Measurements from ENCODE around the gene LYST. TPM values are rescaled to one million over a fixed set of nuclear protein-coding genes. Genes with fewer than 3 reads are reported as not detected.

LYST gene
- polyA plus RNA-seq, 1 experiment: 6.5 TPM

GRCh38 chr1:235874261-235874660 lies 7.6 kb upstream of the LYST start:
- H3K27ac ChIP-seq (ENCODE audit: low read depth, low read length): no peak overlapping the region
- no peak for DNase-seq (ENCODE audit: low read depth, low spot score)
- CTCF ChIA-PET: interaction anchor here (1.9 kb wide), 1 partner anchor 98 kb away, joined by 7 read pairs; no protein-coding TSS in a partner anchor
- POLR2A ChIA-PET: no interaction called here
- H3K9me3 ChIP-seq (ENCODE audit: control insufficient read depth, insufficient read depth, low read length): no peaks in the 10 kb centered on the region
- no peak overlapping the region for H3K4me3 ChIP-seq (ENCODE audit: low read depth, low read length)
- TF ChIP-seq, protein P1, sequence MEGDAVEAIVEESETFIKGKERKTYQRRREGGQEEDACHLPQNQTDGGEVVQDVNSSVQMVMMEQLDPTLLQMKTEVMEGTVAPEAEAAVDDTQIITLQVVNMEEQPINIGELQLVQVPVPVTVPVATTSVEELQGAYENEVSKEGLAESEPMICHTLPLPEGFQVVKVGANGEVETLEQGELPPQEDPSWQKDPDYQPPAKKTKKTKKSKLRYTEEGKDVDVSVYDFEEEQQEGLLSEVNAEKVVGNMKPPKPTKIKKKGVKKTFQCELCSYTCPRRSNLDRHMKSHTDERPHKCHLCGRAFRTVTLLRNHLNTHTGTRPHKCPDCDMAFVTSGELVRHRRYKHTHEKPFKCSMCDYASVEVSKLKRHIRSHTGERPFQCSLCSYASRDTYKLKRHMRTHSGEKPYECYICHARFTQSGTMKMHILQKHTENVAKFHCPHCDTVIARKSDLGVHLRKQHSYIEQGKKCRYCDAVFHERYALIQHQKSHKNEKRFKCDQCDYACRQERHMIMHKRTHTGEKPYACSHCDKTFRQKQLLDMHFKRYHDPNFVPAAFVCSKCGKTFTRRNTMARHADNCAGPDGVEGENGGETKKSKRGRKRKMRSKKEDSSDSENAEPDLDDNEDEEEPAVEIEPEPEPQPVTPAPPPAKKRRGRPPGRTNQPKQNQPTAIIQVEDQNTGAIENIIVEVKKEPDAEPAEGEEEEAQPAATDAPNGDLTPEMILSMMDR (IDR thresholded peaks at IDR 0.05; ENCODE audit: low read depth, low read length): no peak
- H3K27me3 ChIP-seq (ENCODE audit: control insufficient read depth, insufficient read depth, low read length): no peaks in the 10 kb centered on the region

- ChIA-PET POLR2A (no interaction called here), CTCF (no interaction called here)
- no peak overlapping the region for H3K27ac ChIP-seq (ENCODE audit: low read depth, low read length)
- DNase-seq (ENCODE audit: low read depth, low spot score): no peak
- no peaks in the 10 kb centered on the region for H3K27me3 ChIP-seq (ENCODE audit: control insufficient read depth, insufficient read depth, low read length)
- H3K4me3 ChIP-seq (ENCODE audit: low read depth, low read length): no peak overlapping the region
- H3K9me3 ChIP-seq (ENCODE audit: control insufficient read depth, insufficient read depth, low read length): no peaks in the 10 kb centered on the region
- TF ChIP-seq, protein P1 (IDR thresholded peaks at IDR 0.05; ENCODE audit: low read depth, low read length): no peak
Measured at GRCh38 chr1:235873571-235873970, 6.9 kb upstream of the LYST start.

GRCh38 chr1:235873045-235873444 lies 6.3 kb upstream of the LYST start:
- CTCF ChIA-PET: no interaction called here
- H3K4me3 ChIP-seq (ENCODE audit: low read depth, low read length): no peak overlapping the region
- TF ChIP-seq, protein P1 (IDR thresholded peaks at IDR 0.05; ENCODE audit: low read depth, low read length): no peak

GRCh38 chr1:235872270-235872669 lies 5.6 kb upstream of the LYST start:
- TF ChIP-seq, protein P1 (IDR thresholded peaks at IDR 0.05; ENCODE audit: low read depth, low read length): no peak
- H3K9me3 ChIP-seq (ENCODE audit: control insufficient read depth, insufficient read depth, low read length): no peaks in the 10 kb centered on the region
- DNase-seq (ENCODE audit: low read depth, low spot score): no peak
- H3K4me3 ChIP-seq (ENCODE audit: low read depth, low read length): no peak overlapping the region
- ChIA-PET POLR2A (no interaction called here), CTCF (no interaction called here)
- no peak overlapping the region for H3K27ac ChIP-seq (ENCODE audit: low read depth, low read length)
- no peaks in the 10 kb centered on the region for H3K27me3 ChIP-seq (ENCODE audit: control insufficient read depth, insufficient read depth, low read length)

More at GRCh38 chr1:235873045-235873444, 6.3 kb upstream of the LYST start:
- DNase-seq (ENCODE audit: low read depth, low spot score): no peak
- POLR2A ChIA-PET: no interaction called here
- no peaks in the 10 kb centered on the region for H3K9me3 ChIP-seq (ENCODE audit: control insufficient read depth, insufficient read depth, low read length)
- H3K27ac ChIP-seq (ENCODE audit: low read depth, low read length): no peak overlapping the region
- no peaks in the 10 kb centered on the region for H3K27me3 ChIP-seq (ENCODE audit: control insufficient read depth, insufficient read depth, low read length)

GRCh38 chr1:235867903-235868469 lies 1.3 kb upstream of the LYST start:
- no peak for DNase-seq (ENCODE audit: low read depth, low spot score)
- no peaks in the 10 kb centered on the region for H3K27me3 ChIP-seq (ENCODE audit: control insufficient read depth, insufficient read depth, low read length)
- no peaks in the 10 kb centered on the region; the same call in 1 of the 2 replicates for H3K9me3 ChIP-seq (ENCODE audit: control insufficient read depth, insufficient read depth, low read length)
- TF ChIP-seq, protein P1 (IDR thresholded peaks at IDR 0.05; ENCODE audit: low read depth, low read length): no peak
- no peak overlapping the region for H3K27ac ChIP-seq (ENCODE audit: low read depth, low read length)
- no peak overlapping the region for H3K4me3 ChIP-seq (ENCODE audit: low read depth, low read length)
- CTCF ChIA-PET: interaction anchor here (1.4 to 3.2 kb wide), 4 partner anchors 11 to 105 kb away, joined by 3 to 73 read pairs (median 7); no protein-coding TSS in a partner anchor
- POLR2A ChIA-PET: interaction anchor here (0.5 to 3.4 kb wide), 3 partner anchors 68 to 104 kb away, joined by 4 to 12 read pairs (median 4); no protein-coding TSS in a partner anchor

All from AG04450 (cell line).